ENCODE measurements around the gene EP400. TPM values are rescaled to one million over a fixed set of nuclear protein-coding genes. Genes with fewer than 3 reads are reported as not detected.

EP400 gene
- total and polyA plus RNA-seq, 9 of the 15 experiments (the other 6 are each of a cell fraction or from before 2014, with no cell fraction given): 4.5 to 58.0 (median 7.0) TPM

GRCh38 chr12:132083941-132084620 is 134.3 kb downstream of the EP400 start (continued):
- TF ChIP-seq, protein P1, sequence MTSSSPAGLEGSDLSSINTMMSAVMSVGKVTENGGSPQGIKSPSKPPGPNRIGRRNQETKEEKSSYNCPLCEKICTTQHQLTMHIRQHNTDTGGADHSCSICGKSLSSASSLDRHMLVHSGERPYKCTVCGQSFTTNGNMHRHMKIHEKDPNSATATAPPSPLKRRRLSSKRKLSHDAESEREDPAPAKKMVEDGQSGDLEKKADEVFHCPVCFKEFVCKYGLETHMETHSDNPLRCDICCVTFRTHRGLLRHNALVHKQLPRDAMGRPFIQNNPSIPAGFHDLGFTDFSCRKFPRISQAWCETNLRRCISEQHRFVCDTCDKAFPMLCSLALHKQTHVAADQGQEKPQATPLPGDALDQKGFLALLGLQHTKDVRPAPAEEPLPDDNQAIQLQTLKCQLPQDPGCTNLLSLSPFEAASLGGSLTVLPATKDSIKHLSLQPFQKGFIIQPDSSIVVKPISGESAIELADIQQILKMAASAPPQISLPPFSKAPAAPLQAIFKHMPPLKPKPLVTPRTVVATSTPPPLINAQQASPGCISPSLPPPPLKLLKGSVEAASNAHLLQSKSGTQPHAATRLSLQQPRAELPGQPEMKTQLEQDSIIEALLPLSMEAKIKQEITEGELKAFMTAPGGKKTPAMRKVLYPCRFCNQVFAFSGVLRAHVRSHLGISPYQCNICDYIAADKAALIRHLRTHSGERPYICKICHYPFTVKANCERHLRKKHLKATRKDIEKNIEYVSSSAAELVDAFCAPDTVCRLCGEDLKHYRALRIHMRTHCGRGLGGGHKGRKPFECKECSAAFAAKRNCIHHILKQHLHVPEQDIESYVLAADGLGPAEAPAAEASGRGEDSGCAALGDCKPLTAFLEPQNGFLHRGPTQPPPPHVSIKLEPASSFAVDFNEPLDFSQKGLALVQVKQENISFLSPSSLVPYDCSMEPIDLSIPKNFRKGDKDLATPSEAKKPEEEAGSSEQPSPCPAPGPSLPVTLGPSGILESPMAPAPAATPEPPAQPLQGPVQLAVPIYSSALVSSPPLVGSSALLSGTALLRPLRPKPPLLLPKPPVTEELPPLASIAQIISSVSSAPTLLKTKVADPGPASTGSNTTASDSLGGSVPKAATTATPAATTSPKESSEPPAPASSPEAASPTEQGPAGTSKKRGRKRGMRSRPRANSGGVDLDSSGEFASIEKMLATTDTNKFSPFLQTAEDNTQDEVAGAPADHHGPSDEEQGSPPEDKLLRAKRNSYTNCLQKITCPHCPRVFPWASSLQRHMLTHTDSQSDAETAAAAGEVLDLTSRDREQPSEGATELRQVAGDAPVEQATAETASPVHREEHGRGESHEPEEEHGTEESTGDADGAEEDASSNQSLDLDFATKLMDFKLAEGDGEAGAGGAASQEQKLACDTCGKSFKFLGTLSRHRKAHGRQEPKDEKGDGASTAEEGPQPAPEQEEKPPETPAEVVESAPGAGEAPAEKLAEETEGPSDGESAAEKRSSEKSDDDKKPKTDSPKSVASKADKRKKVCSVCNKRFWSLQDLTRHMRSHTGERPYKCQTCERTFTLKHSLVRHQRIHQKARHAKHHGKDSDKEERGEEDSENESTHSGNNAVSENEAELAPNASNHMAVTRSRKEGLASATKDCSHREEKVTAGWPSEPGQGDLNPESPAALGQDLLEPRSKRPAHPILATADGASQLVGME (CRISPR knock-in tag; IDR thresholded peaks at IDR 0.05): no peak
- 0 out of 4 replicates have a peak, but pooled peaks of 1 of the 2 experiments have one; percentile 50 for TF ChIP-seq UBTF (IDR thresholded peaks at IDR 0.05; ENCODE audit: borderline replicate concordance in 1 of 2, low read depth in 2 of 2, low read length in 2 of 2)
- no peak for TF ChIP-seq DIDO1 (tag; IDR thresholded peaks at IDR 0.05; ENCODE audit: low read depth)
- TF ChIP-seq, protein P2, sequence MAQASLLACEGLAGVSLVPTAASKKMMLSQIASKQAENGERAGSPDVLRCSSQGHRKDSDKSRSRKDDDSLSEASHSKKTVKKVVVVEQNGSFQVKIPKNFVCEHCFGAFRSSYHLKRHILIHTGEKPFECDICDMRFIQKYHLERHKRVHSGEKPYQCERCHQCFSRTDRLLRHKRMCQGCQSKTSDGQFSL (CRISPR knock-in tag; IDR thresholded peaks at IDR 0.05): no peak
- TF ChIP-seq, protein P2 (tag; IDR thresholded peaks at IDR 0.05): no peak
- 0 out of 2 replicates have a peak, but pooled peaks have one; percentile 35 for TF ChIP-seq NR3C1 (CRISPR knock-in tag; IDR thresholded peaks at IDR 0.05)
- no peak for TF ChIP-seq IFI16 (CRISPR knock-in tag; IDR thresholded peaks at IDR 0.05)
- TF ChIP-seq KLF13 (tag; IDR thresholded peaks at IDR 0.05; ENCODE audit: borderline replicate concordance, low read depth): no peak
- peak; percentile 95 for TF ChIP-seq MYC (IDR thresholded peaks at IDR 0.05; ENCODE audit: low read depth, low read length)
- TF ChIP-seq MYC (CRISPR knock-in tag; IDR thresholded peaks at IDR 0.05; ENCODE audit: borderline replicate concordance, low read depth): no peak
- TF ChIP-seq MTA3 (IDR thresholded peaks at IDR 0.05; ENCODE audit: borderline replicate concordance): peak; percentile 24; the same call in 1 of the 2 replicates
- TF ChIP-seq NFE2 (IDR thresholded peaks at IDR 0.05; ENCODE audit: low read depth): no peak
- peak; percentile 58 for TF ChIP-seq ZBTB33 (CRISPR knock-in tag; IDR thresholded peaks at IDR 0.05)
- peak; percentile 32; the same call in 1 of the 2 replicates for TF ChIP-seq ELF1 (tag; IDR thresholded peaks at IDR 0.05)
